WTC11 (cell line): ENCODE results near the gene ZBTB25. TPM values are rescaled to one million over a fixed set of nuclear protein-coding genes. Genes with fewer than 3 reads are reported as not detected.

Experiments
- ATAC-seq: fragments of 200-7000 bp; cut with Tn5 transposase; 2 replicates; pipeline ENCODE4 v1.10.0; 2021; ENCODE audit warnings: mild to moderate bottlenecking, moderate library complexity
- CTCF ChIA-PET: fragments of 300-600 bp; sonication (Branson Sonifier 250); formaldehyde crosslinking; loops from one replicate; lab custom pipeline; 2021; ENCODE audit warnings: antibody characterized with exemption; lab: Charles Lee
- POLR2A ChIA-PET: fragments of 350-600 bp; sonication (Branson Sonifier 250); formaldehyde crosslinking; loops from one replicate; lab custom pipeline; 2021; ENCODE audit warnings: antibody characterized with exemption; lab: Charles Lee
- DNase-seq: peaks from one replicate; pipeline ENCODE4 v3.0.0; 2021; ENCODE audit warnings: low spot score
- H3K27ac Mint-ChIP-seq: 2 replicates; pipeline ENCODE4 v1.8.0; 2021; ENCODE audit warnings: mixed read lengths
- H3K27me3 Mint-ChIP-seq: 2 replicates; pipeline ENCODE4 v1.8.0; 2021; ENCODE audit warnings: low read depth, mild to moderate bottlenecking, moderate library complexity, mixed read lengths
- H3K36me3 Mint-ChIP-seq: 2 replicates; pipeline ENCODE4 v1.8.0; 2021; ENCODE audit warnings: mixed read lengths
- H3K4me1 Mint-ChIP-seq: 2 replicates; pipeline ENCODE4 v1.8.0; 2022; ENCODE audit warnings: mixed read lengths
- H3K4me3 Mint-ChIP-seq: 2 replicates; pipeline ENCODE4 v1.8.0; 2021; ENCODE audit warnings: mild to moderate bottlenecking, moderate library complexity, mixed read lengths
- H3K9me3 Mint-ChIP-seq: 2 replicates; pipeline ENCODE4 v1.8.0; 2021; ENCODE audit warnings: mixed read lengths
- ATF3 ChIP-seq: sonication (generic); formaldehyde crosslinking; conservative IDR thresholded peaks from 2 replicates; pipeline ENCODE4 v1.8.1; 2022; ENCODE audit warnings: mild to moderate bottlenecking, missing genetic modification reagents
- CREB1 ChIP-seq: sonication (generic); formaldehyde crosslinking; IDR thresholded peaks from 2 replicates; pipeline ENCODE4 v1.8.0; 2023; ENCODE audit warnings: mild to moderate bottlenecking, missing genetic modification reagents
- CREM ChIP-seq: sonication (generic); formaldehyde crosslinking; IDR thresholded peaks from 2 replicates; pipeline ENCODE4 v1.8.1; 2022; ENCODE audit warnings: mild to moderate bottlenecking, missing genetic modification reagents, moderate library complexity
- E2F1 ChIP-seq: sonication (generic); formaldehyde crosslinking; IDR thresholded peaks from 2 replicates; pipeline ENCODE4 v1.8.0; 2022; ENCODE audit warnings: mild to moderate bottlenecking, missing genetic modification reagents
- EMX1 ChIP-seq: fragments of 250-450 bp; sonication (Bioruptor Pico); IDR thresholded peaks from 2 replicates; pipeline ENCODE4 v1.8.0; 2021; ENCODE audit warnings: mild to moderate bottlenecking
- ERG ChIP-seq: fragments of 250-450 bp; sonication (Bioruptor Pico); IDR thresholded peaks from 2 replicates; pipeline ENCODE4 v1.8.0; 2021; ENCODE audit warnings: mild to moderate bottlenecking
- FOXP1 ChIP-seq: sonication (generic); formaldehyde crosslinking; IDR thresholded peaks from 2 replicates; pipeline ENCODE4 v1.8.0; 2022; ENCODE audit warnings: missing genetic modification reagents, mild to moderate bottlenecking, moderate library complexity, borderline replicate concordance
- GABPB1 ChIP-seq: sonication (generic); formaldehyde crosslinking; IDR thresholded peaks from 2 replicates; pipeline ENCODE4 v1.8.1; 2023; ENCODE audit warnings: mild to moderate bottlenecking, missing genetic modification reagents
- NR2C2 ChIP-seq: sonication (generic); formaldehyde crosslinking; IDR thresholded peaks from 2 replicates; pipeline ENCODE4 v1.8.0; 2022; ENCODE audit warnings: mild to moderate bottlenecking, missing genetic modification reagents
- SMAD4 ChIP-seq: sonication (generic); formaldehyde crosslinking; IDR thresholded peaks from 2 replicates; pipeline ENCODE4 v1.8.0; 2022; ENCODE audit warnings: mild to moderate bottlenecking, missing genetic modification reagents
- SP1 ChIP-seq: sonication (generic); formaldehyde crosslinking; conservative IDR thresholded peaks from 2 replicates; pipeline ENCODE4 v1.8.1; 2022; ENCODE audit warnings: missing genetic modification reagents
- STAT6 ChIP-seq: sonication (generic); formaldehyde crosslinking; conservative IDR thresholded peaks from 2 replicates; pipeline ENCODE4 v1.8.1; 2023; ENCODE audit warnings: mild to moderate bottlenecking, low read depth, missing genetic modification reagents, moderate library complexity
- ZBTB43 ChIP-seq: sonication (generic); formaldehyde crosslinking; IDR thresholded peaks from 2 replicates; pipeline ENCODE4 v1.8.1; 2023; ENCODE audit warnings: mild to moderate bottlenecking, missing genetic modification reagents
- ZNF281 ChIP-seq: sonication (generic); formaldehyde crosslinking; IDR thresholded peaks from 2 replicates; pipeline ENCODE4 v1.8.0; 2023; ENCODE audit warnings: mild to moderate bottlenecking, missing genetic modification reagents
- ZNF512 ChIP-seq: sonication (generic); formaldehyde crosslinking; IDR thresholded peaks from 2 replicates; pipeline ENCODE4 v1.8.1; 2022; ENCODE audit warnings: missing genetic modification reagents, borderline replicate concordance
- total RNA-seq: library from RNA; stranded (reverse); gene quantifications from 3 replicates; pipeline ENCODE4 v1.2.3, GENCODE V29; 2021

The ZBTB25 gene
- total RNA-seq, 1 experiment from 2014 or later = 11.9 TPM

GRCh38 chr14:64501411-64502171 is 2.0 kb downstream of the ZBTB25 start:
- DNase-seq = no peak
- Mint-ChIP-seq H3K4me1 (peaks cover 30% of the 10 kb centered on the region), H3K36me3 (peaks cover 9% of the 10 kb centered on the region), H3K27ac (peak overlapping the region; percentile 47), H3K9me3 (no peaks in the 10 kb centered on the region), H3K4me3 (peak overlapping the region; percentile 81), H3K27me3 (no peaks in the 10 kb centered on the region)
- TF ChIP-seq EMX1 (CRISPR knock-in tag) = no peak
- no peak for TF ChIP-seq ZNF512
- no peak for TF ChIP-seq CREM (CRISPR knock-in tag)
- TF ChIP-seq SMAD4 (CRISPR knock-in tag) = no peak
- TF ChIP-seq E2F1 (CRISPR knock-in tag) = no peak
- CTCF ChIA-PET = interaction anchor here (1.3 to 3.3 kb wide), 2 partner anchors 9 to 136 kb away, joined by 3 to 10 read pairs; no protein-coding TSS in a partner anchor
- POLR2A ChIA-PET = interaction anchor here (0.6 kb wide), 1 partner anchor 8 kb away, joined by 4 read pairs; no protein-coding TSS in a partner anchor
- ATAC-seq = no peak

- POLR2A ChIA-PET = no interaction called here
- H3K4me3 Mint-ChIP-seq = no peak overlapping the region
- no peak for ATAC-seq
- no peaks in the 10 kb centered on the region for H3K27me3 Mint-ChIP-seq
- peaks cover 9% of the 10 kb centered on the region for H3K36me3 Mint-ChIP-seq
- H3K27ac Mint-ChIP-seq = no peak overlapping the region
- no peaks in the 10 kb centered on the region for H3K9me3 Mint-ChIP-seq
- H3K4me1 Mint-ChIP-seq = peaks cover 18% of the 10 kb centered on the region
- CTCF ChIA-PET = interaction anchor here (3.3 kb wide), 1 partner anchor 11 kb away, joined by 10 read pairs; no protein-coding TSS in a partner anchor
- TF ChIP-seq GABPB1 (no peak), NR2C2 (CRISPR knock-in tag) (no peak), ZNF281 (CRISPR knock-in tag) (no peak), SP1 (CRISPR knock-in tag) (no peak), ATF3 (CRISPR knock-in tag) (no peak), ZBTB43 (CRISPR knock-in tag) (no peak), ERG (CRISPR knock-in tag) (no peak), FOXP1 (CRISPR knock-in tag) (no peak), SMAD4 (CRISPR knock-in tag) (no peak), STAT6 (no peak), CREB1 (CRISPR knock-in tag) (no peak)
- DNase-seq = no peak
Measured at GRCh38 chr14:64500088-64500487, 3.5 kb downstream of the ZBTB25 start.
